ENCODE results near the gene TMEM43.
A peak's percentile ranks its signal among the peaks of the same experiment; 100 is the strongest.

Gene TMEM43

GRCh38 chr3:14152963-14153355 is 28.1 kb downstream of the TMEM43 start:
- DNase-seq, result no peak

GRCh38 chr3:14153663-14154062 is 28.8 kb downstream of the TMEM43 start:
- DNase-seq, result no peak

GRCh38 chr3:14154276-14154675 is 29.4 kb downstream of the TMEM43 start:
- DNase-seq, result no peak

- no peak for DNase-seq
These were observed 30.1 kb downstream of the TMEM43 start for GRCh38 chr3:14154895-14155440.

- DNase-seq, result no peak
These were observed 31.3 kb downstream of the TMEM43 start for GRCh38 chr3:14156201-14156600.

- no peak for DNase-seq
These were observed 32.1 kb downstream of the TMEM43 start for GRCh38 chr3:14156843-14157561.

GRCh38 chr3:14157951-14158350 is 33.1 kb downstream of the TMEM43 start:
- no peak for DNase-seq

GRCh38 chr3:14158370-14158769 is 33.5 kb downstream of the TMEM43 start:
- DNase-seq, result no peak

- DNase-seq, result no peak
These were observed 34.6 kb downstream of the TMEM43 start for GRCh38 chr3:14159426-14159825.

GRCh38 chr3:14161282-14161681 is 36.4 kb downstream of the TMEM43 start:
- DNase-seq, result no peak

- no peak for DNase-seq
These were observed 37.3 kb downstream of the TMEM43 start for GRCh38 chr3:14162178-14162577.

GRCh38 chr3:14166877-14167603 is 42.2 kb downstream of the TMEM43 start:
- no peak for DNase-seq

- DNase-seq, result no peak
These were observed 44.6 kb downstream of the TMEM43 start for GRCh38 chr3:14169435-14169834.

GRCh38 chr3:14169871-14170270 is 45.0 kb downstream of the TMEM43 start:
- no peak for DNase-seq

GRCh38 chr3:14170531-14171159 is 45.8 kb downstream of the TMEM43 start:
- DNase-seq, result no peak

- no peak for DNase-seq
These were observed 47.6 kb downstream of the TMEM43 start for GRCh38 chr3:14172496-14172895.

GRCh38 chr3:14174483-14174882 is 49.6 kb downstream of the TMEM43 start:
- DNase-seq, result no peak

- DNase-seq, result peak; percentile 36
These were observed 50.7 kb downstream of the TMEM43 start for GRCh38 chr3:14175383-14176037.

- DNase-seq, result no peak
These were observed 52.9 kb downstream of the TMEM43 start for GRCh38 chr3:14177580-14178246.

- DNase-seq, result peak; percentile 98
These were observed 53.6 kb downstream of the TMEM43 start, which contains the start of the genes LSM3 and XPC for GRCh38 chr3:14178247-14179113. LSM3 (plus strand) TSS chr3:14178817; CDS start chr3:14178861, 44 bp downstream. XPC (minus strand) TSS chr3:14178601; CDS start chr3:14178568, 33 bp downstream.

GRCh38 chr3:14179114-14179465 is 54.2 kb downstream of the TMEM43 start:
- no peak for DNase-seq
